H1 (cell line): Measurements from ENCODE around the gene MAGIX.

Experiments
- CEBPB ChIP-seq: IDR thresholded peaks from 2 replicates; pipeline ENCODE4 v1.6.1; 2012; ENCODE audit warnings: low read depth, low read length
- EZH2 ChIP-seq: fragments of 200-600 bp; sonication (generic); IDR thresholded peaks from 2 replicates; pipeline ENCODE4 v1.7.1; 2012; ENCODE audit warnings: low read depth, mild to moderate bottlenecking, moderate library complexity, low read length, inconsistent platforms; ENCODE audit not compliant: severe bottlenecking
- HDAC2 ChIP-seq, 2 experiments: fragments of 300-600 bp in 1 of 2; sonication (generic) in 1 of 2; IDR thresholded peaks; 2 replicates each; pipeline ENCODE4 v1.6.1; 2011 to 2012; ENCODE audit warnings: low read depth in 2 of 2, low read length in 2 of 2, mild to moderate bottlenecking in 2 of 2, moderate library complexity in 2 of 2, borderline replicate concordance in 1 of 2, inconsistent platforms in 1 of 2
- POLR2AphosphoS5 ChIP-seq: IDR thresholded peaks from 2 replicates; pipeline ENCODE4 v1.6.1; 2011; ENCODE audit warnings: low read depth, low read length
- RAD21 ChIP-seq, 2 experiments: IDR thresholded peaks in 1 of 2; conservative IDR thresholded peaks in 1 of 2; 2 replicates each; pipeline ENCODE4 v1.6.1; 2011; ENCODE audit warnings: low read depth in 2 of 2, low read length in 2 of 2, improper control_type of control experiment in 1 of 2, inconsistent platforms in 1 of 2, mild to moderate bottlenecking in 1 of 2, moderate library complexity in 1 of 2
- YY1 ChIP-seq: IDR thresholded peaks from 2 replicates; pipeline ENCODE4 v1.6.1; 2011; ENCODE audit warnings: low read depth, mild to moderate bottlenecking, low read length
- TF ChIP-seq, protein P1 (sequence below), 3 experiments: IDR thresholded peaks; 1 replicate in 2 of 3; 2 replicates in 1 of 3; pipeline versions ENCODE4 v1.5.1 to v1.6.1; 2011; ENCODE audit warnings: low read length in 3 of 3, mild to moderate bottlenecking in 3 of 3, inconsistent platforms in 2 of 3, low read depth in 1 of 3, moderate library complexity in 1 of 3; ENCODE audit not compliant: insufficient read depth in 1 of 3; ENCODE audit errors: control extremely low read depth in 1 of 3
- TF ChIP-seq, protein P2 (sequence below): IDR thresholded peaks from 2 replicates; pipeline ENCODE4 v1.6.1; 2012; ENCODE audit warnings: low read length, inconsistent platforms

DNA sequence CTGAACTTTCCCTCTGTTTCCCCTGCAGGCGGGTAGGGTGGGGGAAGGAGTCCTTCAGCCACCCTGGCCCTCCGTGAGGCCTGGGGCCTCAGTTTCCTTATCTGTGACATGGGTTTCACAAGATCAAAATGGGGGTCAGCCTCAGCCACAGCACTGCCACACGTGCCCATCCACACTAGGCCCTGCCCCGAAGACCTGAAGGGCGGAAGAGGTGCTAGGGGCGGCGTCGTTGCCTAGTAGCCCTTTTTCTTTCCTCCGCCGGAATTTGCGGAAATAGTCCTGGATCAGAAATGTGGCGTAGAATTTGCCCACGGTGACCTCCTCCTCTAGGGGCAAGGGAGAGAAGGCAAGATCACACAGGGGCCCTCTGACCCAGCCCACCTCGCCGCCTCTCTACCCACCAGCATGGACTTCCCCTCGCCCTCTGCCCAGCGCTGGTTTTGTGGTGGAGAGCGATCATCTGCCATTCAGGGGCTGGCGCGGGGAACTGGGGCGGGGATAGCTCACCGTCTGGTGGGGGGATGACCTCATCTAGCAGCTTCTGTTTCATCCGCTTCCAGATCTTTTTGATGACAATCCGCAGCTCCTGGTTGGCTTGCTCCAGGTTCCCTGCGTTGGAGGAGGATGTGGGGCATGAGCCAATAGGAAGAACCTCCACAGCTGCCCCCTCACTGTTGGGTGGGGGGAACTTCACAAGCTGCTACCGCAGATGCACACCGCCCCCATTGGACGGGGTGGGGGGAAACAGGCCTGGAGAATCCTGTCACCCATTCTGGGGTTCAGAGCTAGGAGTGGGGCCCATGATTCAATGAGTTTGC, 47.1 kb downstream of the MAGIX start:
- no peak for TF ChIP-seq YY1
- TF ChIP-seq, protein P1, sequence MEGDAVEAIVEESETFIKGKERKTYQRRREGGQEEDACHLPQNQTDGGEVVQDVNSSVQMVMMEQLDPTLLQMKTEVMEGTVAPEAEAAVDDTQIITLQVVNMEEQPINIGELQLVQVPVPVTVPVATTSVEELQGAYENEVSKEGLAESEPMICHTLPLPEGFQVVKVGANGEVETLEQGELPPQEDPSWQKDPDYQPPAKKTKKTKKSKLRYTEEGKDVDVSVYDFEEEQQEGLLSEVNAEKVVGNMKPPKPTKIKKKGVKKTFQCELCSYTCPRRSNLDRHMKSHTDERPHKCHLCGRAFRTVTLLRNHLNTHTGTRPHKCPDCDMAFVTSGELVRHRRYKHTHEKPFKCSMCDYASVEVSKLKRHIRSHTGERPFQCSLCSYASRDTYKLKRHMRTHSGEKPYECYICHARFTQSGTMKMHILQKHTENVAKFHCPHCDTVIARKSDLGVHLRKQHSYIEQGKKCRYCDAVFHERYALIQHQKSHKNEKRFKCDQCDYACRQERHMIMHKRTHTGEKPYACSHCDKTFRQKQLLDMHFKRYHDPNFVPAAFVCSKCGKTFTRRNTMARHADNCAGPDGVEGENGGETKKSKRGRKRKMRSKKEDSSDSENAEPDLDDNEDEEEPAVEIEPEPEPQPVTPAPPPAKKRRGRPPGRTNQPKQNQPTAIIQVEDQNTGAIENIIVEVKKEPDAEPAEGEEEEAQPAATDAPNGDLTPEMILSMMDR (IDR thresholded peaks at IDR 0.05; ENCODE audit: control extremely low read depth in 1 of 3, insufficient read depth in 1 of 3, low read depth in 1 of 3, low read length in 3 of 3): peak in 1 of 3 experiments; percentile 5; a peak in 2 of 4 replicates
- no peak for TF ChIP-seq HDAC2 (IDR thresholded peaks at IDR 0.05; ENCODE audit: borderline replicate concordance in 1 of 2, low read depth in 2 of 2, low read length in 2 of 2)
- TF ChIP-seq CEBPB: no peak
- TF ChIP-seq EZH2: no peak
- TF ChIP-seq POLR2AphosphoS5: no peak
- TF ChIP-seq, protein P2, sequence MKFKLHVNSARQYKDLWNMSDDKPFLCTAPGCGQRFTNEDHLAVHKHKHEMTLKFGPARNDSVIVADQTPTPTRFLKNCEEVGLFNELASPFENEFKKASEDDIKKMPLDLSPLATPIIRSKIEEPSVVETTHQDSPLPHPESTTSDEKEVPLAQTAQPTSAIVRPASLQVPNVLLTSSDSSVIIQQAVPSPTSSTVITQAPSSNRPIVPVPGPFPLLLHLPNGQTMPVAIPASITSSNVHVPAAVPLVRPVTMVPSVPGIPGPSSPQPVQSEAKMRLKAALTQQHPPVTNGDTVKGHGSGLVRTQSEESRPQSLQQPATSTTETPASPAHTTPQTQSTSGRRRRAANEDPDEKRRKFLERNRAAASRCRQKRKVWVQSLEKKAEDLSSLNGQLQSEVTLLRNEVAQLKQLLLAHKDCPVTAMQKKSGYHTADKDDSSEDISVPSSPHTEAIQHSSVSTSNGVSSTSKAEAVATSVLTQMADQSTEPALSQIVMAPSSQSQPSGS: no peak
- TF ChIP-seq RAD21 (IDR thresholded peaks at IDR 0.05 in 1 of 2, conservative IDR thresholded peaks at IDR 0.05 in 1 of 2; ENCODE audit: low read depth in 2 of 2, low read length in 2 of 2): peak in 1 of 2 experiments; percentile 19; a peak in 2 of 4 replicates
